ENCODE results near the gene FBXO2.

The FBXO2 gene

GRCh38 chr1:11654137-11654938 lies at the start of gene FBXO2, which contains the start of gene FBXO44:
TSS of gene FBXO2 (minus strand) at chr1:11654429. CDS start at chr1:11654340, 89 bp downstream.
TSS of gene FBXO44 (plus strand) at chr1:11654877. CDS start at chr1:11655836, 959 bp downstream.
- DNase-seq (ENCODE audit: low spot score): peak; percentile 84

DNA sequence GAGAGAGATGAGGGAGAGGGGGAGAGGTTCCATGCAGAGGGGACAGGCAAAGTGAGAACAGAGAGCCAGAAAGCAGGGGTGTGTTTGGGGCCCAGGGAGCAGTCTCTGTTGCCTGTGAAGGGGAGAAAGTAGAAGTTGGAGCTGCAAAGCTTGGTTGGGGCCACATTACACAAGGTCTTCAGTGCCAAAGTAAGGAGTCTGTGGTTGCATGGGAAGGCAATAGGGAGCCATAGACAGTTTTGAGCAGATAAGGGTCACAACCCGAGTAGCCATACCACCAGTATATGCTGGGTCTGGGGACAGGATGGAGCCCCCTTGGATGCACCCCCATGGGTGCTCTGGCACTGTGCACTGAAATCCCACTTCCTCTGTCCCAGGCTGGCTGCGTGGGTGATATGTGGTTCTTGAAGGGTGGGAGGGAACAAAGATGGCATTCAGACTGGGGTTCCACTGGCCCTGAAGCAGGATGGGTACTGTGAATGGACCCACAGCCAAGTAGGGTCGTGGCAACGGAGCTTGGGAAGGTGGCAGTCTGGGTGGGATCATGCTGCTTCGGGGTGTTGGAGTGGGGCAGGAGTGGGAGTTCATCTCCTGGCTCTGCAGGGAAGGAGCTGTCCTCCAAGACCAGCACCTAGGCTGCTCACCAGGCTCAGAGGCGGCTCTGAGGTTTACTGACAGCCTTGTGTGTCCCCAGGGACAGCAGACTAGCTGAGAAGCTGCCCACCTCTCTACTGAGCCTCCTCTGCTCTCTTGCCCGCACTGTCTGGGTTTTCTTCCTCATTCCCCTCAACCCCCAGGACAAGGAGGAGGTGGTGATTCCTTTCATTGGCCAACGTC lies 49.3 kb upstream of the FBXO2 start:
- DNase-seq (ENCODE audit: low spot score): no peak

DNA sequence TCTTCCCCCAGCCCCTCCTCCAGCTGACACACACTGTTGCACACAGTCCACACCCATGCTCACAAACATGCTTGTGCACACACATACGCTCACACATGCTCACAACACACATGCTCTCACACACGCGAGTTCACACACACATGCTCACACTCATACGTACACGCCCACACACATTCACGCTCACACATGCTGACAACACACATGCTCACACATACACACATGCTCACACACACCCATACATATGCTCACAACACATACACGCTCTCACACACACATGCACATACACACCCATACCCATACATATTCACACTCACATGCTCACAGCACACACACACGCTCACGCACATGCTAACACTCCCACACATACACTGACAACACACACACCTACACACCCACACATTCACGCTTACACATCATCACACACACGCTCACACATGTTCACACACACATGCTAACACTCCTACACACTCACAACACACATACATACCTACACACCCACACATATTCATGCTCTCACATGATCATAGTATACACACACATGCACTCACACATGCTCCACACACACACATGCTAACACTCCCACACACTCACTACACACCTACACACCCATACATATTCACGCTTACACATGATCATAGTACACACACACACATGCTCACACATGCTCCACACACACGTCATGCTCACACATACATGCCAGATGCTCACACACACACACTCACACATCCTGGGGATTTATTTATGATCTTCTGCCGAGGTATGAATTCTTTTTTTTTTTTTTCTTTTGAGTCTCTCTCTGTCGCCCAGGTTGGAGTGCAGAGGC lies 48.0 kb upstream of the FBXO2 start:
- no peak for DNase-seq (ENCODE audit: low spot score)

DNA sequence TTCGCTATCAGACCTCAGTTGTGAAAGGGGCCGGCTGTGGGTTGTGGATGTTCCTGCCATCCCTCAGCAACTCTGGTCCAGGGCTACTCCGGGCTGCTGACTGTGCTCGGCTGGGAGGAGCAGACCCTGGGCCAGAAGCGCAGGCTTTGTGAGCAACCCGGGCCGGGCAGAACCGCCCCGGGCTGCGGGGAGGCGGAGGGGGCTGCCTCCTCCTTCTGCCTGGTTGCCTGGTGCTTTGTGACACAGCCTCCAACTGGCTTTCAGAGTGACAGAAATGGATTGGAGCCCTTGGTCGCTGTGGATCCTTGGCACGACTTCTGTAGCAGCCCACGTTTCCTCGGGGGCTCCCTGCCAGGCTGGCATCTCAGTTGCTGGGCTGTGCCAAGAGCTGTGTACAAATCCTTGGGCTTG lies 47.3 kb upstream of the FBXO2 start:
- no peak for DNase-seq (ENCODE audit: low spot score)

- no peak for DNase-seq (ENCODE audit: low spot score)
These were observed 46.6 kb upstream of the FBXO2 start for GRCh38 chr1:11700601-11701467.

GRCh38 chr1:11697893-11698210 lies 43.6 kb upstream of the FBXO2 start:
- DNase-seq (ENCODE audit: low spot score): no peak

DNA sequence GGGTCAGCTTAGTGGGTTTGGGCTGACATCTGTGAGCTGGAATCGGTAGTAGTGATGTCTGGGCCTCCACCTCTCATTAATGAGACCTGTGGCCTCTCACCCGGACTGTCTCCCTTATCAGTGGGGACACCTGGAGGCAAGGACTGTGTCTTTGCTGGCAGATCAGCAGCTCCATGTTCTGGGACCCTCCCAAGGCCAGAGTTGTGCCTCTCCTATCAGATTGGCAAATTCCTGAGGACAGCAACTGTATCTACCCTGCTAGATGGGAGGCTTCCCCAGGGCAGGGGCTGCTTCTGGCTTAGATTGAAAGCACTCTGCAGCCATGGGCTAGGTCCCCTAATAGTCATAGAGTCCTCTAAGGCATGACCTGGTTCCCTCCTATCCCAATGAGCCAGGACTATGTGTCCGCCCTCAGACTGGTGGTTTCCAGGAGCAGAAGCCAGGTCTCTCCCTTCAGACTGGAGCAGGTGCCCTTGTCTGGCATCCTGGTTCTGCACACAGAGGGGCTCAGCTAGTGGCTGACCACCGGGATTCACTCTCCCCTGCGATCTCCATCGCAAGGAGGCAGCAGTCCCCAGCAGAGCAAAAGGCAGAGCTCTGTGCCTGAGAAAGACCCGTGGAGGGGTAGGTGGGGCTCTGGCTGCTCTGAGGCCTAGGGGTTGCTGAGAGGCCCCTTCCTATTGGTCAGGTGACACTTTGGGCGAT lies 43.1 kb upstream of the FBXO2 start:
- DNase-seq (ENCODE audit: low spot score): no peak

GRCh38 chr1:11695861-11696260 lies 41.6 kb upstream of the FBXO2 start:
- DNase-seq (ENCODE audit: low spot score): no peak

- no peak for DNase-seq (ENCODE audit: low spot score)
These were observed 39.7 kb upstream of the FBXO2 start for GRCh38 chr1:11693917-11694316.

GRCh38 chr1:11693024-11693590 lies 38.9 kb upstream of the FBXO2 start:
- no peak for DNase-seq (ENCODE audit: low spot score)

GRCh38 chr1:11691928-11692711 lies 37.9 kb upstream of the FBXO2 start:
- no peak for DNase-seq (ENCODE audit: low spot score)

DNA sequence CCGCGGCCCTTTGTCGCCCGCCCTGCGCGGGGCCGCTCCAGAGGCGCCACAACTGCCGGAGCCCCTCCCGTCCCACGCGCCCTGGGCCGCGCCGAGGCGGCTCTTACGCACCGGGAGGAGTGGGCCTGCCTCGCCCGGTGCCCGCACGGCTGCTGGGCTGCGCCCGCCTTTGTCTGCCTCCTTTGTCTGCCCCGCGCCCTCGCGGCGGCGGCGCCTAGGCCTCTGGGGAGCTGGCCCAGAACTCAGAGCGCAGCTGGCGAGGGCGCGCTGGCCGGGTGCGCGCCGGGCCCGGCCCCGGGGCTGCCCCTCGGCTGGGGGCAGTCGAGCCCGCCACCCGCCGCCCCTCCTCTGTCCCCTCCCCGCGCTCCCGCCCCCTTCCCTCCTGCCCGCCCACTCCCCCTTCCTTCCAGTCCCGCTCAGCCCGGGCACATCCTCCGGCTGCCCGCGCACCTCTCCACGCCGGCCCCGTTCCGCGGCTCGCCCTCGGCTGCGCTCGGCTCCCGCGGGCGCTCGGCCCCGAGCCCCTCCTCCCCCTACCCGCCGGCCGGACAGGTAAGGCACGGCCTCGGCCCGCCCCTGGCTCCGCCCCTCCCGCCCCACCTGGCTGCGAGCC lies 37.2 kb upstream of the FBXO2 start, which contains the start of gene DRAXIN:
DRAXIN (plus strand) TSS at position 409 of the 613 bp plus-strand sequence. CDS start 14,549 bp downstream, outside the sequence.
- DNase-seq (ENCODE audit: low spot score): no peak

GRCh38 chr1:11690397-11691301 lies 36.4 kb upstream of the FBXO2 start:
- DNase-seq (ENCODE audit: low spot score): no peak

DNA sequence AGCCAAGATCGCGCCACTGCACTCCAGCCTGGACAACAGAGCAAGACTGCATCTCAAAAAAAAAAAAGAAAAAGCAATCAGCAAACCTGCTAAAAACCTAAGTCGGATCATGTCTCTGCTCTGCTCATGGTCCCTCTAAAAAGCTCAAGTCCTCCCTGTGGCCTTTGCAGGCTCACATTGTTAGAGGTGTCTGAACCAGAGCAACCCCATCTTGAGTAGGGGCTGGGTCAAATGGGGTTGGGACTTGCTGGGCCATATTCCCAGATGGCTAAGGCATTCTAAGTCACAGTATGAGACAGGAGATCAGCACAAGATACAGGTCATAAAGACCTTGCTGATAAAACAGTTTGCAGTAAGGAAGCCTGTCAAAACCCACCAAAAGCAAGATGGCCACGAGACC lies 34.3 kb upstream of the FBXO2 start:
- no peak for DNase-seq (ENCODE audit: low spot score)

GRCh38 chr1:11685210-11685752 lies 31.1 kb upstream of the FBXO2 start:
- DNase-seq (ENCODE audit: low spot score): no peak

- no peak for DNase-seq (ENCODE audit: low spot score)
These were observed 29.8 kb upstream of the FBXO2 start for GRCh38 chr1:11684070-11684469.

DNA sequence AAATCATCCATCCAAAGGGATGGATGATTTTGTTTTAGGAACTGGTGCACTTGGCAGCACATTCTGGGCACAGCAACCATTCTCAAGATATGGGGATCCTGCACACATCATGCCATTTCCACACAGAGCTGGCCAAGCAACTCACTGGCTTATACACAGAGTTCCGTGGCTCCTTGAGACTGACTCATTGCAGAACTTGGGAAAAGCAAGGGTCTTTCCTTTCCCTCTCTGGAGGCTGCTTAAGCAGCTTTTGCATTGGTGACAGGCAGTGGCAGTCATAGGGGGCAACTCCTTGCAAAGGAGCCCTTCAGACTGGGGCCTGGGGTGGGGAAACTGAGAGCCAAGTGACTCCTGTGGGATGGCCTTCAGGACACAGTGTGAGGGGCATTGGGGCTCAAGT lies 28.6 kb upstream of the FBXO2 start:
- DNase-seq (ENCODE audit: low spot score): no peak
